HEK293T (cell line): Measurements from ENCODE around the gene TMC1.

ENCODE experiments used
- BHLHE40 ChIP-seq: fragments of 450-650 bp; IDR thresholded peaks from 2 replicates; pipeline ENCODE4 v1.6.1; 2016; ENCODE audit warnings: mild to moderate bottlenecking, moderate library complexity, borderline replicate concordance
- CTBP1 ChIP-seq: fragments of 450-650 bp; IDR thresholded peaks from 2 replicates; pipeline ENCODE4 v1.6.1; 2016; ENCODE audit warnings: borderline replicate concordance
- ELF4 ChIP-seq: fragments of 450-650 bp; IDR thresholded peaks from 2 replicates; pipeline ENCODE4 v1.6.1; 2017; ENCODE audit warnings: antibody characterized with exemption
- FOXA1 ChIP-seq: fragments of 450-650 bp; IDR thresholded peaks from 2 replicates; pipeline ENCODE4 v1.6.1; 2016; ENCODE audit warnings: mild to moderate bottlenecking
- FOXK2 ChIP-seq: fragments of 450-650 bp; IDR thresholded peaks from 2 replicates; pipeline ENCODE4 v1.6.1; 2016; ENCODE audit warnings: mild to moderate bottlenecking
- FOXM1 ChIP-seq: fragments of 450-650 bp; IDR thresholded peaks from 2 replicates; pipeline ENCODE4 v1.6.1; 2017; ENCODE audit warnings: mild to moderate bottlenecking, borderline replicate concordance
- L3MBTL2 ChIP-seq: fragments of 450-650 bp; conservative IDR thresholded peaks from 2 replicates; pipeline ENCODE4 v1.6.1; 2016; ENCODE audit warnings: mild to moderate bottlenecking
- NFRKB ChIP-seq: fragments of 450-650 bp; IDR thresholded peaks from 2 replicates; pipeline ENCODE4 v1.6.1; 2016; ENCODE audit warnings: mild to moderate bottlenecking, moderate library complexity
- SP1 ChIP-seq: fragments of 450-650 bp; IDR thresholded peaks from 2 replicates; pipeline ENCODE4 v1.6.1; 2017
- SUZ12 ChIP-seq: fragments of 450-650 bp; IDR thresholded peaks from 2 replicates; pipeline ENCODE4 v1.6.1; 2016; ENCODE audit warnings: mild to moderate bottlenecking
- TARDBP ChIP-seq: fragments of 450-650 bp; IDR thresholded peaks from 2 replicates; pipeline ENCODE4 v1.6.1; 2016
- ZNF384 ChIP-seq: fragments of 450-650 bp; IDR thresholded peaks from 2 replicates; pipeline ENCODE4 v1.6.1; 2016

GRCh38 chr9:72497447-72498046 lies 23.9 kb upstream of the TMC1 start:
- TF ChIP-seq BHLHE40: no peak
- TF ChIP-seq CTBP1: no peak
- TF ChIP-seq FOXM1: no peak
- TF ChIP-seq FOXK2: no peak
- no peak for TF ChIP-seq ZNF384
- TF ChIP-seq SUZ12: no peak
- no peak for TF ChIP-seq NFRKB
- TF ChIP-seq ELF4: no peak
- TF ChIP-seq FOXA1: no peak
- no peak for TF ChIP-seq TARDBP
- TF ChIP-seq L3MBTL2: no peak
- TF ChIP-seq SP1: no peak
